ENCODE data around the gene GNAL. TPM values are rescaled to one million over a fixed set of nuclear protein-coding genes. Genes with fewer than 3 reads are reported as not detected.
A peak's percentile ranks its signal among the peaks of the same experiment; 100 is the strongest.

The GNAL gene
- total RNA-seq, 1 donor from 2014 or later = 4.5 TPM

GRCh38 chr18:11749305-11749704 lies 60.2 kb downstream of the GNAL start:
- Histone ChIP-seq H3K4me2 (ENCODE audit: low read length) (no peak overlapping the region), H3K9me3 (ENCODE audit: insufficient read depth, low read depth, low read length) (no peaks in the 10 kb centered on the region), H3K4me3 (ENCODE audit: insufficient read depth, low read depth, low read length) (no peak overlapping the region), H3K27me3 (ENCODE audit: insufficient read depth, low read length) (peaks cover 41% of the 10 kb centered on the region), H3K79me2 (ENCODE audit: insufficient read depth, low read length) (no peaks in the 10 kb centered on the region), H3K9ac (ENCODE audit: low read length) (no peak overlapping the region), H2AFZ (ENCODE audit: low read depth, low read length) (no peak overlapping the region), H4K20me1 (ENCODE audit: insufficient read depth, low read length) (no peaks in the 10 kb centered on the region), H3K36me3 (ENCODE audit: insufficient read depth, low read length) (no peaks in the 10 kb centered on the region), H3K4me1 (ENCODE audit: insufficient read depth, low read length) (no peaks in the 10 kb centered on the region), H3K27ac (ENCODE audit: low read depth, low read length) (no peak overlapping the region)
- Mint-ChIP-seq H3K4me3 (ENCODE audit: unreplicated experiment) (no peak overlapping the region), H3K4me1 (ENCODE audit: low read depth, unreplicated experiment) (no peaks in the 10 kb centered on the region), H3K36me3 (ENCODE audit: low read depth, unreplicated experiment) (no peaks in the 10 kb centered on the region), H3K27ac (ENCODE audit: unreplicated experiment) (no peak overlapping the region), H3K9me3 (ENCODE audit: unreplicated experiment) (peaks cover 9% of the 10 kb centered on the region), H3K27me3 (ENCODE audit: low read depth, unreplicated experiment) (peaks cover 49% of the 10 kb centered on the region)
- DNase-seq (ENCODE audit: low read depth) (no peak), FAIRE-seq (no peak)
- TF ChIP-seq EZH2 (IDR thresholded peaks at IDR 0.05; ENCODE audit: insufficient read depth, low read length) (no peak), CTCF (IDR thresholded peaks at IDR 0.05; ENCODE audit: insufficient read depth, low read depth, low read length) (no peak)

- H4K20me1 ChIP-seq (ENCODE audit: insufficient read depth, low read length) = no peaks in the 10 kb centered on the region
- H3K36me3 ChIP-seq (ENCODE audit: insufficient read depth, low read length) = no peaks in the 10 kb centered on the region
- FAIRE-seq (no peak), DNase-seq (ENCODE audit: low read depth) (no peak)
- Mint-ChIP-seq H3K4me1 (ENCODE audit: low read depth, unreplicated experiment) (no peaks in the 10 kb centered on the region), H3K9me3 (ENCODE audit: unreplicated experiment) (peaks cover 9% of the 10 kb centered on the region), H3K36me3 (ENCODE audit: low read depth, unreplicated experiment) (no peaks in the 10 kb centered on the region), H3K4me3 (ENCODE audit: unreplicated experiment) (no peak overlapping the region), H3K27ac (ENCODE audit: unreplicated experiment) (peak overlapping the region; percentile 19), H3K27me3 (ENCODE audit: low read depth, unreplicated experiment) (peaks cover 49% of the 10 kb centered on the region)
- H2AFZ ChIP-seq (ENCODE audit: low read depth, low read length) = no peak overlapping the region
- H3K4me1 ChIP-seq (ENCODE audit: insufficient read depth, low read length) = no peaks in the 10 kb centered on the region
- no peak overlapping the region for H3K9ac ChIP-seq (ENCODE audit: low read length)
- no peak overlapping the region for H3K4me3 ChIP-seq (ENCODE audit: insufficient read depth, low read depth, low read length)
- H3K9me3 ChIP-seq (ENCODE audit: insufficient read depth, low read depth, low read length) = no peaks in the 10 kb centered on the region
- TF ChIP-seq EZH2 (IDR thresholded peaks at IDR 0.05; ENCODE audit: insufficient read depth, low read length) = no peak
- no peak for TF ChIP-seq CTCF (IDR thresholded peaks at IDR 0.05; ENCODE audit: insufficient read depth, low read depth, low read length)
- H3K79me2 ChIP-seq (ENCODE audit: insufficient read depth, low read length) = no peaks in the 10 kb centered on the region
- H3K27me3 ChIP-seq (ENCODE audit: insufficient read depth, low read length) = peaks cover 46% of the 10 kb centered on the region
- H3K27ac ChIP-seq (ENCODE audit: low read depth, low read length) = no peak overlapping the region
- no peak overlapping the region for H3K4me2 ChIP-seq (ENCODE audit: low read length)
Measured at GRCh38 chr18:11750171-11750570, 61.1 kb downstream of the GNAL start.

- no peaks in the 10 kb centered on the region for H3K4me1 Mint-ChIP-seq (ENCODE audit: low read depth, unreplicated experiment)
- FAIRE-seq (no peak), DNase-seq (ENCODE audit: low read depth) (no peak)
- no peaks in the 10 kb centered on the region for H4K20me1 ChIP-seq (ENCODE audit: insufficient read depth, low read length)
- peaks cover 2% of the 10 kb centered on the region for H3K36me3 Mint-ChIP-seq (ENCODE audit: low read depth, unreplicated experiment)
- no peaks in the 10 kb centered on the region for H3K4me1 ChIP-seq (ENCODE audit: insufficient read depth, low read length)
- H3K4me2 ChIP-seq (ENCODE audit: low read length) = no peak overlapping the region
- peak overlapping the region; percentile 50 for H3K4me3 Mint-ChIP-seq (ENCODE audit: unreplicated experiment)
- peaks cover 9% of the 10 kb centered on the region for H3K9me3 Mint-ChIP-seq (ENCODE audit: unreplicated experiment)
- no peaks in the 10 kb centered on the region for H3K36me3 ChIP-seq (ENCODE audit: insufficient read depth, low read length)
- H3K9me3 ChIP-seq (ENCODE audit: insufficient read depth, low read depth, low read length) = no peaks in the 10 kb centered on the region
- TF ChIP-seq EZH2 (IDR thresholded peaks at IDR 0.05; ENCODE audit: insufficient read depth, low read length) = no peak
- no peak for TF ChIP-seq CTCF (IDR thresholded peaks at IDR 0.05; ENCODE audit: insufficient read depth, low read depth, low read length)
- H3K9ac ChIP-seq (ENCODE audit: low read length) = no peak overlapping the region
- peaks cover 47% of the 10 kb centered on the region for H3K27me3 Mint-ChIP-seq (ENCODE audit: low read depth, unreplicated experiment)
- peak overlapping the region; percentile 10 for H3K27ac Mint-ChIP-seq (ENCODE audit: unreplicated experiment)
- H3K27me3 ChIP-seq (ENCODE audit: insufficient read depth, low read length) = peaks cover 43% of the 10 kb centered on the region
- no peak overlapping the region for H3K4me3 ChIP-seq (ENCODE audit: insufficient read depth, low read depth, low read length)
- no peaks in the 10 kb centered on the region for H3K79me2 ChIP-seq (ENCODE audit: insufficient read depth, low read length)
- no peak overlapping the region for H3K27ac ChIP-seq (ENCODE audit: low read depth, low read length)
- H2AFZ ChIP-seq (ENCODE audit: low read depth, low read length) = no peak overlapping the region
Measured at GRCh38 chr18:11750581-11751310, 61.7 kb downstream of the GNAL start.
